K562 (cell line): Measurements from ENCODE around the gene NPAS2. TPM values are rescaled to one million over a fixed set of nuclear protein-coding genes. Genes with fewer than 3 reads are reported as not detected.

Experiments used
- CHD7 ChIP-seq: fragments of 200-600 bp; sonication (generic); IDR thresholded peaks from one replicate; pipeline ENCODE4 v1.6.1; 2012; ENCODE audit warnings: mild to moderate bottlenecking, low read depth, low read length, inconsistent platforms
- HDAC6 ChIP-seq: IDR thresholded peaks from 2 replicates; pipeline ENCODE4 v1.6.1; 2012; ENCODE audit warnings: low read depth, mild to moderate bottlenecking, control low read depth, inconsistent platforms, low read length, moderate library complexity
- IRF2 ChIP-seq: sonication (generic); formaldehyde crosslinking; IDR thresholded peaks from 2 replicates; pipeline ENCODE4 v1.8.1; 2022; ENCODE audit warnings: mild to moderate bottlenecking, missing genetic modification reagents
- IRF9 ChIP-seq: fragments of 450-650 bp; IDR thresholded peaks from 2 replicates; pipeline ENCODE4 v1.6.1; 2016; ENCODE audit warnings: missing biosample characterization, missing genetic modification characterization
- MTA2 ChIP-seq: fragments of 450-650 bp; IDR thresholded peaks from 2 replicates; pipeline ENCODE4 v1.6.1; 2016; ENCODE audit warnings: low read depth
- POLR2A ChIP-seq: fragments of 450-650 bp; conservative IDR thresholded peaks from 2 replicates; pipeline ENCODE4 v1.6.1; 2016
- RCOR1 ChIP-seq, 2 experiments: IDR thresholded peaks; 2 replicates each; pipeline ENCODE4 v1.6.1; 2012; ENCODE audit warnings: low read depth in 2 of 2, low read length in 2 of 2, borderline replicate concordance in 1 of 2, improper control_type of control experiment in 1 of 2
- SAFB2 ChIP-seq: fragments of 200-400 bp; formaldehyde crosslinking; IDR thresholded peaks from 2 replicates; pipeline ENCODE4 v1.6.1; 2018; ENCODE audit warnings: borderline replicate concordance, low read length, low read depth, moderate library complexity; ENCODE audit not compliant: severe bottlenecking
- SMC3 ChIP-seq: conservative IDR thresholded peaks from 2 replicates; pipeline ENCODE4 v1.6.1; 2011; ENCODE audit warnings: low read depth, low read length, improper control_type of control experiment; ENCODE audit not compliant: insufficient read depth
- STAT5B ChIP-seq: fragments of 250-450 bp; sonication (Bioruptor Pico); IDR thresholded peaks from 2 replicates; pipeline ENCODE4 v1.8.0; 2021; ENCODE audit warnings: mild to moderate bottlenecking, inconsistent platforms
- TRIM28 ChIP-seq: fragments of 450-650 bp; IDR thresholded peaks from 2 replicates; pipeline ENCODE4 v1.6.1; 2017
- ZNF384 ChIP-seq: IDR thresholded peaks from 2 replicates; pipeline ENCODE4 v1.6.1; 2012; ENCODE audit warnings: low read depth, low read length, improper control_type of control experiment
- ZNF740 ChIP-seq, 3 experiments: fragments of 200-800 bp in 1 of 3; sonication (Bioruptor generic) in 1 of 3; sonication (generic) in 1 of 3; formaldehyde crosslinking in 1 of 3; IDR thresholded peaks; 2 replicates each; pipeline versions ENCODE4 v1.6.1 to v1.8.0; 2016 to 2022; ENCODE audit warnings: mild to moderate bottlenecking in 2 of 3, missing compliant biosample characterization in 2 of 3, missing genetic modification characterization in 2 of 3, missing genetic modification reagents in 1 of 3
- ZNF778 ChIP-seq: fragments of 450-650 bp; formaldehyde crosslinking; IDR thresholded peaks from 2 replicates; pipeline ENCODE4 v1.4.0; 2020; ENCODE audit warnings: mild to moderate bottlenecking, moderate library complexity
- ZZZ3 ChIP-seq: fragments of 450-650 bp; IDR thresholded peaks from 2 replicates; pipeline ENCODE4 v1.6.1; 2016; ENCODE audit warnings: antibody characterized with exemption, mild to moderate bottlenecking, moderate library complexity
- polyA plus RNA-seq, 8 experiments: library from polyadenylated mRNA; depleted of rRNA in 4 of 8; stranded (reverse) in 5 of 8; unstranded in 3 of 8; fragments of >200 nt; fragmentation: Nextera tagmentation in 2 of 8; fragmentation: Illumina TruSeq in 1 of 8; extraction: Ambion mirVana in 2 of 8; extraction: Trizol in 1 of 8; gene quantifications; 2 replicates each; pipeline versions ENCODE4 v1.2.1 to v1.2.3, GENCODE V29; 2011 to 2014; ENCODE audit warnings: inconsistent platforms in 1 of 8, missing spikeins in 1 of 8
- total RNA-seq, 7 experiments: library from RNA; depleted of rRNA in 6 of 7; stranded (reverse); fragments of >200 nt in 6 of 7; fragmentation: Illumina TruSeq in 2 of 7; extraction: Trizol in 2 of 7; gene quantifications; 2 replicates each; pipeline versions ENCODE4 v1.2.1 to v1.2.3, GENCODE V29; 2011 to 2021; ENCODE audit warnings: low replicate concordance in 1 of 7

Gene NPAS2
- total and polyA plus RNA-seq, 9 of the 15 experiments (the other 6 are each of a cell fraction or from before 2014, with no cell fraction given): 0.06 to 0.29 (median 0.07) TPM; not detected in 5

GRCh38 chr2:101038455-101039255, 218.7 kb downstream of the NPAS2 start (continued):
- TF ChIP-seq SAFB2: no peak
- TF ChIP-seq SMC3: peak; percentile 26; the same call in 1 of the 2 replicates
- peak; percentile 97 for TF ChIP-seq IRF9 (tag)
- no peak for TF ChIP-seq CHD7
- TF ChIP-seq HDAC6: no peak
- TF ChIP-seq IRF2 (CRISPR knock-in tag): no peak
- peak in 1 of 2 experiments; percentile 91; a peak in 2 of 4 replicates for TF ChIP-seq RCOR1 (IDR thresholded peaks at IDR 0.05; ENCODE audit: borderline replicate concordance in 1 of 2, low read depth in 2 of 2, low read length in 2 of 2)
- no peak; the same call in 1 of the 2 replicates for TF ChIP-seq TRIM28
- no peak for TF ChIP-seq ZNF384
- no peak for TF ChIP-seq POLR2A
- TF ChIP-seq ZZZ3: no peak
- no peak for TF ChIP-seq ZNF740 (CRISPR knock-in tag; IDR thresholded peaks at IDR 0.05)
- TF ChIP-seq ZNF740 (tag; IDR thresholded peaks at IDR 0.05): no peak
- TF ChIP-seq MTA2: no peak
- TF ChIP-seq STAT5B (CRISPR knock-in tag): no peak
- TF ChIP-seq ZNF778 (CRISPR knock-in tag): no peak
